Embryonic facial prominence (tissue), 1 donor: ENCODE measurements around the gene SYNE1.

ENCODE experiments used
- DNase-seq: peaks from one replicate; pipeline ENCODE4 v3.0.0-alpha.2; 2016; ENCODE audit errors: extremely low spot score

Gene SYNE1

GRCh38 chr6:152233547-152234320, 403.4 kb downstream of the SYNE1 start:
- no peak for DNase-seq

DNA sequence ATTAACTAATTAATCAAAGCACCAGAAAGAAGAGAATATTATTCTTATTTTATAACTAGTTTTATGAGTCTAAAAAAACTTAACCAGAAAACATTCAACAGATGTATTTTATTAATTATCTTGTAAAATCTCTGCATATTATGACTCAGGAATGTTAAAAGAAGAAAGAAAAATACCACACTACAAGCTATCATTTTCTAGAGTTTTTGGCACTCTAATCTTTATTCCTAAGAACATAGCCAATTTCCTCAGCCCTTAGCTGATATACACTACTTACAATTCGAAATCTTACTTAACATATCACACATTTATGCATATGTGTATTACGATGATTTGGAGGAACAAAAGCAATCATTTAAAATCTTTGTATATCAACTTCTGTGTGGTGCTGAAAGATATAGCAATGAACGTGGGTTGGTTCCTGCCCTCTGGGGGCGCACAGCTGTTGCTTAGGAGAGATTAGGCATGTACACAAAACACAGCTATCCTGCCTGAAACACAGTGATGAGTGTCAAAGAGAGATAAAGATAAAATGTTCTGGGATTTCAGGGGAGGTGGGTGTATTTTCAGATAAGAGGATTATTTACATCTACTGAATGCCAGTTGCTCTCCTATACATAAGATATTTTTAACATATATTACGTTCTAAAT, 404.5 kb downstream of the SYNE1 start:
- DNase-seq: no peak

- no peak for DNase-seq
Observed at GRCh38 chr6:152229330-152229729, 407.8 kb downstream of the SYNE1 start.

- DNase-seq: no peak
Observed at GRCh38 chr6:152226119-152226518, 411.0 kb downstream of the SYNE1 start.

GRCh38 chr6:152225241-152225934, 411.8 kb downstream of the SYNE1 start:
- DNase-seq: no peak

DNA sequence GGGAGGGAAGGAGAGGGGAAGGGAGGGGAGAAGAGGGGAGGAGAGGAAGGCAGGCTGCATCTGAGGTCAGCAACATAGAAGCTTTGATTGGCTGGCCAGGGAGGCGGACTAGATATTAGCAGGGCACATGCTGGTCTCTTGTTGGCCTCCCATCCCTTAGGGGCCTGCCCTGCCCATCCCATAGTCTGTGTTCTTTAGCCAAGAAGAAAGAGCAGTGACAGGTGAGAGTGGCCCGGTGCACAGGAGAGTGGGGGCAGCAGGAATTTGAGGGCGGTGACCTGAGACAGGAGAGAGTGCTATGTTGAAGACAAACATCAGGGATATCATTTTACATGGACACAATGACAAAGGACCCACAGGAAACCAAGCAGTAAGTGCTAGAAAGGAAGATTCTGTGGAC, 413.5 kb downstream of the SYNE1 start:
- no peak for DNase-seq

- DNase-seq: no peak
Observed at GRCh38 chr6:152221806-152222628, 415.1 kb downstream of the SYNE1 start.

- DNase-seq: no peak
Observed at GRCh38 chr6:152220786-152221185, 416.4 kb downstream of the SYNE1 start.

DNA sequence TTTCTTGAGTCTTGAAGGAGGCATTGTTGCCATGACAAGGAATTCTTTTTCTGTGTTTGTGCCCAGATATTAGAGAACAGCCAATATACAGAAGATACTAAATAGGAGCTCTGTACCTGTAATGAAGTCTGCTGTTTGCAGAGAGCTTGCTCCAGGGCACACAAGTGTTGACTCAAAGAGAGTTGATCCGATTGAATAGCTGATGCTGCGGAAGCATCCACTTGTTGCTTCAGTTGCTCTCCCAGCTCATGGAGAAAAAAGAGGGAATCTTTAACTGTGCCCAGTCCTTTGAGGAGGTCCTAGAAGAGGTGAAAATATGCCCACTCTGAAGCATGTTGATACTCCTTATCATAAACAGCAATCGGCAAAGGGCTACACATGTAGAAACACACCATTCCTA, 418.3 kb downstream of the SYNE1 start:
- no peak for DNase-seq

DNA sequence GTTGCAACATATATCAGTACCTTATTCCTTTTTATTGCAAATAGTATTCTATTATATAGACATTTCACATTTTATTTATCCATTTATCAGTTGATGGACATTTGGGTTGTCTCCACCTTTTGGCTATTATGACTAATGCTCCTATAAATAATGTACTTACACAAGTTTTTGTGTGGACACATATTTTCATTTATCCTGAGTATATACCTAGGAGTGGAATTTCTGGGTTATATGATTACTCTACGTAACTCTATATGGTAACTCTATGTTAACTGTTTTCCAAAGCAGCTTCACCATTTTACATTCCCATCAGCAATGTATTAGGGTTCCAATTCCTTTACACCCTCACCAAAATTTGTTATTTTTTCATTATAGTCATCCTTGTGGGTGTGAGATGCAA, 424.7 kb downstream of the SYNE1 start:
- no peak for DNase-seq

DNA sequence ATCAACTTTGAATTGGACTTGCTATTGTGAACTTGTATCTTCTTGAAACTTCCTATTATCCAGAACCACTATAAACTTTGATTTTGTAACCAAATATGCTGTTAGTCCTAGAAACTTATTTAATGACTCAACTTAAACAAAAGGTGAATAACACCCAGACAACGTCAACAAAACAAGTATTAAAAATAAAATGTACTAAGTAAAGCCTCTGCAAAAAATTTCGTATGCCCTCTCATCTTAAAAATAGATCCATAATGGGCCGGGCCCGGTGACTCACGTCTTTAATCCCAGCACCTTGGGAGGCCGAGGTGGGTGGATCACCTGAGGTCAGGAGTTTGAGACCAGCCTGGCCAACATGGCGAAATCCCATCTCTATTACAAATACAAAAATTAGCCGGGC, 428.0 kb downstream of the SYNE1 start:
- DNase-seq: no peak

DNA sequence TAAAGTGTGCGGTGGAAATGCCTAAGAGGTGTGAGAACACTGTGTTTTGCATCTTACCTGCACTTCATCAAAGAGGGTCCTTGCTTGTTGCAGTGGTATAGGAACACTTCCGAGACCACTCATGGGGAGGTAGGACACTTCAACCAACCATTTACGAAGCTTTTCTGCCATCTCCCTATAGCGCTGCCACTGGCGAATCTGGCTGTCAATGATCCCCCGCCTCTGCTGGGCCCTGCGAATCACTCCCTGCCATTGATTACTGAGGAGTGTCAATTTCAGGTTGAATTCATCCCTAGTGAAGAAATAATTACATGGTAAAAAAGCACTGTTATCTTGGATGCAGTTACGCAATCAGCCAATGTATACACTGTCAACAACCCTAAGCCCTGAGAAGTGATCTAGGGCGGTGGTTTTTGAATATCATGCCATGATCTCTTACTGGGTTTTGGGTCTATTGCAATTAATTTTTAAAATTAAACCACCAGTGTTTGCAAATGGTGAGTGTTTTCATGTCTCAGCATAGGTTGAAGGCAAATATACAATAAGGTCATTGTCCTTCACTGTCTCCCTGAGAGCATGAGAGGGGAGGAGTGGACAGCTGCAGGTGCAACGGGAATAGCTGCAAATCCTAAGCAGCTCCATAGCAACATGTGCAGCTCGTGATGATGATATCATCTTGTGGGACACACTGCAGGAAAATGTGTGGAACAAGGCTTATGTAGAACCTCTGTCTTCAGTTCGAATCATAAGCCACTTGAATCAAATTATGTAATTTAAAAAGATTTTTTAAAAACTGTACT, 429.0 kb downstream of the SYNE1 start:
- DNase-seq: no peak

- no peak for DNase-seq
Observed at GRCh38 chr6:152206072-152206818, 430.9 kb downstream of the SYNE1 start.

DNA sequence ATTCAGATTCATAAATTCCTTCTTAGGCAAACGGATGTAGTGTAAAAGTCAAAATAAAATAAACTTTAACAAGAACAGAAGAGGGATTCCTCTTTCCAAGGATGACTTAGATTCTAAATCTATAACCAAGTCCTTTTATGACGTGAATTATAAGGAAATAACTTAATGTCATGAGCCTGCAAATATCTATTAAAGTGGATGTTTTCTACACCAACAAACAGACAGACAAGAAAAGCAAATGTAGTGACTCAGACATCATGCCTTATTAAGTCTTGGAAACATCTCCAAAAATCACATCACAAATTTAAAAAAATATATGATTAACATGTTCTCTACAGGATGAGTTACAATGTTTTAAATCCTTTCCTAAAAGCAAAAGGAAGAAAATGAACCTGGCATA, 432.6 kb downstream of the SYNE1 start:
- no peak for DNase-seq

GRCh38 chr6:152201120-152201519, 436.0 kb downstream of the SYNE1 start:
- DNase-seq: no peak

DNA sequence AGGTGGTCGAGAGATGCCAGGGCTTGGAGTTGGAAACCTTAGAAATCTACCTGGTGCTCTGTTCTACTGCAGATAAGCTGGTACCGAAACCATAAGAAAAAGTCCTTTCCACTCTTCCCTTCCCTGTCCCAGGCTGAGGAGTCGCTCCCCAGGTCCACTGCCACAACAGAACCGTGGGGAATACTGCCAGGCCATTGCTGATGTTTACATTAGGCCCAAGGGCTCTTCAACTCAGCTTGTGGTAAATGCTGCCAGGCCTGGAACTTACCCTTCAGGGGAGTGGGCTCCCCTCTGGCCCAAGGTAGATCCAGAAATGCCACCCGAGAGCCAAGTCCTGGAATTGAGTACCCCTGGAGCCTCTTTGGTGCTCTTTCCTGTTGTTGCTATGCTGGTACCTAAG, 441.3 kb downstream of the SYNE1 start:
- DNase-seq: no peak

DNA sequence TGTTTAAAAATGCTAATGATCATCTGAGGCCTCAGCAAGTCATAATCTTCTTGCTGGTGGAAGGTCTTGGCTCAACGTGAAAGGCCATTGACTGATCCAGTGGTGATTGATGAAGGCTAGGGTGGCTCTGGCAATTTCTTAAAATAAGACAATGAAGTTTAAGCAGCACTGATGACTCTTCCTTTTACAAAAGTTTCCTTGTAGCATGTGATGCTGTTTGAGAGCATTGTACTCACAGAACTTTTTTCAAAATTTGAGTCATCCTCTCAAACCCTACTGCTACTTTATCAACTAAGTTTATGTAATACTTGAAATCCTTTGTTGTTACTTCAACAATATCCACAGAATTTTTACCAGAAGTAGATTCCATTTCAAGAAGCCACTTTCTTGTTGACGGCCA, 447.4 kb downstream of the SYNE1 start:
- no peak for DNase-seq

GRCh38 chr6:152188011-152188410, 449.2 kb downstream of the SYNE1 start:
- DNase-seq: no peak

- no peak for DNase-seq
Observed at GRCh38 chr6:152186840-152187239, 450.3 kb downstream of the SYNE1 start.

DNA sequence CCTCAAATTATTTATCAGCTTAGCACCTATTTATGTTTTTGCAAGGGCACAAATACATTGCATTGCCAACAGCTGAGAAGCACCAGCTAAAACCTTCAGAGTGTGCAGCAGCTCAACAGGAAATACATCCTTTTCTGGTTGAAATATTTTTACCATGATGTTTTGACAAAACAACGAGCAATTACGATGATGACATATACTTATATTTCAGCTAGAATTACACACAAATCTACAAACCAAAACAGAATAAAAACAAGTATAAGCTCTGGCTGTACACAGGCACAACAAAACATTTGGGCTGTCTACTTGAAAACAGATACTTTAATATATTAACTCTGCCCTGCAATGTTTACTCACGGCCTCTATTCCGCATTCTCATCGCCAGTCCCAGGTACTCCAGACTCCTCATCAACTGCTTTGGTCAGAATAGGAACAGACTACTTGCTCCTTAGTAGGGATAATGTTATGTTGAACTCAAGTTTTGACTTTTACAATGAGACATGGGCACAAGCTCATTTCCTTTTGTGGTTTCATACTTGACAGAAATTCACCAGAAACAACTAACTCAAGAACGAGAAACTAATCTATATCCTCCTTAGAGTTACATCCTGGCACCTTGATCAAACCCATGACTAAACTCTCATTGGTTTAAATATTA, 452.1 kb downstream of the SYNE1 start:
- DNase-seq: no peak
